Activated B cell treated with CpG ODN at 0.5 μM for 24 hours (primary cell): ENCODE measurements around the gene NXT1. TPM values are rescaled to one million over a fixed set of nuclear protein-coding genes. Genes with fewer than 3 reads are reported as not detected.

ENCODE experiments used
- ATAC-seq: fragments of 200-7000 bp; cut with Tn5 transposase; one replicate; pipeline ENCODE4 v1.10.0; 2021; ENCODE audit warnings: low read depth, mild to moderate bottlenecking, moderate library complexity
- CTCF ChIA-PET: fragments of 350-600 bp; sonication (Branson Sonifier 250); formaldehyde crosslinking; loops from one replicate; lab custom pipeline; 2021; ENCODE audit warnings: antibody characterized with exemption; lab: Charles Lee
- POLR2A ChIA-PET: fragments of 350-600 bp; sonication (Branson Sonifier 250); formaldehyde crosslinking; loops from one replicate; lab custom pipeline; 2021; ENCODE audit warnings: antibody characterized with exemption; lab: Charles Lee
- DNase-seq: peaks from one replicate; pipeline ENCODE4 v3.0.0; 2022
- H3K27ac Mint-ChIP-seq: one replicate; pipeline ENCODE4 v1.8.0; 2020; ENCODE audit warnings: mixed read lengths
- H3K27me3 Mint-ChIP-seq: one replicate; pipeline ENCODE4 v1.8.0; 2021; ENCODE audit warnings: mixed read lengths
- H3K36me3 Mint-ChIP-seq: one replicate; pipeline ENCODE4 v1.8.0; 2021; ENCODE audit warnings: low read depth, mixed read lengths
- H3K4me1 Mint-ChIP-seq: one replicate; pipeline ENCODE4 v1.8.0; 2021; ENCODE audit warnings: mixed read lengths
- H3K4me3 Mint-ChIP-seq: one replicate; pipeline ENCODE4 v1.8.0; 2020; ENCODE audit warnings: mild to moderate bottlenecking, mixed read lengths
- H3K9me3 Mint-ChIP-seq: one replicate; pipeline ENCODE4 v1.8.0; 2020; ENCODE audit warnings: mixed read lengths
- CTCF ChIP-seq: fragments of 200-600 bp; IDR thresholded peaks from one replicate; pipeline ENCODE4 v1.8.0; 2022; ENCODE audit warnings: antibody characterized with exemption, mild to moderate bottlenecking
- intact Hi-C: fragments of 100-400 bp; cut with micrococcal nuclease; formaldehyde crosslinking; loops from one replicate; pipeline ENCODE4 v1.15.1; 2024
- total RNA-seq: library from RNA; stranded (reverse); gene quantifications from 2 replicates; pipeline ENCODE4 v1.2.3, GENCODE V29; 2022

NXT1 gene
- total RNA-seq, 1 donor from 2014 or later: 28.8 TPM

GRCh38 chr20:23361476-23362391 is 11.1 kb downstream of the NXT1 start, which contains the start of gene GZF1:
Gene GZF1, plus strand, starts transcription at chr20:23362182. Its CDS starts 2,202 bp downstream, at chr20:23364384.
- CTCF ChIA-PET: interaction anchor here (1.1 to 1.7 kb wide), 2 partner anchors 11 to 12 kb away, joined by 3 to 4 read pairs; partner anchors contain the start of gene NXT1
- peaks cover 33% of the 10 kb centered on the region for H3K36me3 Mint-ChIP-seq

DNA sequence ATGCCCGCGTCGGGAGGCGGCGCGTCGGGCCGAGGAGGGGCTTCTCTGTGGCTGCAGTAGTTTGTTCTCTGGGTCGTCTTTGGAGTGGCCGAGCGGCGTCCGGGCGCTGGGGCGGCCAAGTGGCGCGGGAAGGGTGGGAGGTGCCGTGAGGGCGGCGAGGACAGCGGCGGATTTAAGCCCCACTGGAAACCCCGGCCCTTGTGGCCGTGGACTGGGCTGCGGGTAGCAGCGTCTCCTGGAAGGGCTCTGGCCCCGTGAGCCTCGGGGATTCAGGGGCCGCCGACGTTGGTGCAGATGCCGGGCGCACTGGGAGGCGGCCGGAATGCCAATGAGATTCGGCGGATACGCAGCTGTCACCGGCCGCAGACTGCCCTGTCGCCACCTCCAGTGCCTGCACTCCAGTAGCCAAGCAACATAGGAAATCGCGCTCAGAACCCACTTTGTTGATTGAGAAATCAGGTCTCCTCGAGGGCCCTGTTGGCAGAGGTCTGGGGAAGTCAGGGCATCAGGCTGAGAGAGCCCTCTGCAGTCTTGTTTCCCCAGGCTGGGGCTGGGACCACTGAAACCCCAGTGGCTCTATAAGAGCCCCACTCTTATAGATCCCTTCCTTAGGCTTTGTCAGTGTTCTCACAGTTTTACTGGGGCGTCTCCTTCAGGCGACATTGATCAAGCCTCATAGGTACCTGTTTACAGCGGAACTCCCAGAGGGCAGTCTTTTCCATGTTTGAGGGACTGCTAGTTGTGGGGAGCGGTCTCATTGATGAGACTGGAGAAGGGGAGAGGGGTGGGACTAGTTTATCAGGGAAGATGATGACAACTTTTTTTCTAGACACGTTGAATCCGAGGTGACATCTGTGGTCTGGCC is 12.0 kb downstream of the NXT1 start:
- Mint-ChIP-seq H3K36me3 (peaks cover 32% of the 10 kb centered on the region), H3K4me3 (peak overlapping the region; percentile 96), H3K9me3 (no peaks in the 10 kb centered on the region), H3K27me3 (no peaks in the 10 kb centered on the region), H3K4me1 (peaks cover 63% of the 10 kb centered on the region), H3K27ac (peak overlapping the region; percentile 94)
- DNase-seq (no peak), ATAC-seq (no peak)
- no peak for TF ChIP-seq CTCF
- ChIA-PET CTCF (interaction anchor here (1.7 kb wide), 1 partner anchor 13 kb away, joined by 4 read pairs; the partner anchor contains the start of gene NXT1), POLR2A (interaction anchor here (1.9 to 7.3 kb wide), 2 partner anchors 8 to 12 kb away, joined by 5 to 140 read pairs; partner anchors contain the start of gene NXT1)
- intact Hi-C loops: loop anchor here (1.0 to 5.0 kb wide), 4 partner anchors 12 to 1695 kb away; partner anchors contain the start of genes ACSS1, NAPB and NXT1

More at GRCh38 chr20:23361476-23362391, 11.1 kb downstream of the NXT1 start, which contains the start of gene GZF1:
- ATAC-seq (peak; percentile 76), DNase-seq (peak; percentile 100)
- intact Hi-C loops: loop anchor here (1.0 to 5.0 kb wide), 4 partner anchors 11 to 1696 kb away; partner anchors contain the start of genes ACSS1, NAPB and NXT1
- Mint-ChIP-seq H3K9me3 (no peaks in the 10 kb centered on the region), H3K4me3 (peak within 1 kb of the TSS; percentile 96), H3K27ac (peak within 1 kb of the TSS; percentile 94), H3K27me3 (no peaks in the 10 kb centered on the region), H3K4me1 (peaks cover 59% of the 10 kb centered on the region)
- POLR2A ChIA-PET: interaction anchor here (1.9 to 7.3 kb wide), 2 partner anchors 9 to 12 kb away, joined by 5 to 140 read pairs; partner anchors contain the start of gene NXT1
- TF ChIP-seq CTCF: no peak

GRCh38 chr20:23363257-23363649 is 12.7 kb downstream of the NXT1 start:
- ATAC-seq (no peak), DNase-seq (no peak)
- intact Hi-C loops: loop anchor here (2.0 to 5.0 kb wide), 2 partner anchors 46 to 1694 kb away; partner anchors contain the start of gene ACSS1
- ChIA-PET CTCF (interaction anchor here (1.5 kb wide), 1 partner anchor 13 kb away, joined by 4 read pairs; no protein-coding TSS in a partner anchor), POLR2A (interaction anchor here (7.3 kb wide), 1 partner anchor 13 kb away, joined by 140 read pairs; the partner anchor contains the start of gene NXT1)
- Mint-ChIP-seq H3K36me3 (peaks cover 34% of the 10 kb centered on the region), H3K4me3 (peak overlapping the region; percentile 96), H3K27me3 (no peaks in the 10 kb centered on the region), H3K9me3 (no peaks in the 10 kb centered on the region), H3K27ac (peak overlapping the region; percentile 94), H3K4me1 (peaks cover 64% of the 10 kb centered on the region)
- no peak for TF ChIP-seq CTCF

- no peaks in the 10 kb centered on the region for H3K27me3 Mint-ChIP-seq
- peaks cover 56% of the 10 kb centered on the region for H3K4me1 Mint-ChIP-seq
- POLR2A ChIA-PET: no interaction called here
- no peak for DNase-seq
- CTCF ChIA-PET: no interaction called here
- H3K4me3 Mint-ChIP-seq: no peak overlapping the region
- peak overlapping the region; percentile 43 for H3K27ac Mint-ChIP-seq
- no peak for ATAC-seq
- intact Hi-C loops: loop anchor here (1.0 kb wide), 1 partner anchor 56 kb away; the partner anchor contains the start of gene NAPB
- peaks cover 55% of the 10 kb centered on the region for H3K36me3 Mint-ChIP-seq
- no peaks in the 10 kb centered on the region for H3K9me3 Mint-ChIP-seq
- TF ChIP-seq CTCF: no peak
These were observed 15.0 kb downstream of the NXT1 start for GRCh38 chr20:23365390-23366165.
